HG03066 (cell line): Measurements from ENCODE around the gene CTIF.
A peak's percentile ranks its signal among the peaks of the same experiment; 100 is the strongest.

Experiments used
- ATAC-seq: cut with Tn5 transposase; IDR thresholded peaks from one replicate; pipeline ENCODE4 v1.9.1; 2021; ENCODE audit warnings: low read depth; ENCODE audit not compliant: unreplicated experiment

The CTIF gene

GRCh38 chr18:48824231-48824970, 285.6 kb downstream of the CTIF start:
- ATAC-seq: no peak

- no peak for ATAC-seq
These were observed 286.4 kb downstream of the CTIF start for GRCh38 chr18:48825101-48825745.

- ATAC-seq: no peak
These were observed 287.4 kb downstream of the CTIF start for GRCh38 chr18:48826271-48826670.

DNA sequence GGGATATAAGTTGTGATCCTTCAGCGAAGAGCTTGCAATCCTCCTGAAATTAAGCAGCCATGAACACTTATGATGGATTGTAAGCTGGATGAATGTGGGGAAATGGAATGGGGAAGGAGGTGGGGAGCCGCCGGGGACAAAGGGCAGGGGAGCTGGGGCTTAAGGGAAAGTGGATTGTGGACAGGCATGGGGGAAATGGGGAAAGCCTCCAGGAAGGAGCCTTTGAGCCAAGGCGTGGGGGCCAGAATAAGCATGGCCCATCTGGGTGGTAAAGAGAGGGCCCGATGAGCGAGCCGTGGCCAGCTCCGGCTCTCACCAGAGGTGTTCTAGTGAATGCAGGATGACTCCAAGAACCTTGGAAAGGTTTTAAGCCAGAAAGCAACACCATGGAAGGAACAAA, 288.0 kb downstream of the CTIF start:
- no peak for ATAC-seq

- ATAC-seq: no peak
These were observed 288.7 kb downstream of the CTIF start for GRCh38 chr18:48827291-48828193.

DNA sequence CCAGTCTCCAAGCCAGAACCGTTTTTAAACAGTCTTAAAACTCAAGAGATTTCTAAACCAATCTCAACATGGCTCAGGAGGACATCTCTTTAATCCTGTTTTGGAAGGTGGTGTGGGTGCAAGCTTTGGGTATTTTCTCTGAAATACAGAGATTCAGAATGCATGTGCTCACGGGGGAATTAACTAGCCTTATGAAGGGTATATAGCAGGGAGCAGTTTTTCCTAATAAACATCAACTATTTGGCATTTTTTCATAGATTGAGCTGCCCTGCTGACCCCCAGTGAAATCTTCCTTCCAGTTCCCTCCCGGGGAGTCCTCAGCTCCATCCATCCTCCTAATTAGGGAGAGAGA, 289.3 kb downstream of the CTIF start:
- no peak for ATAC-seq

DNA sequence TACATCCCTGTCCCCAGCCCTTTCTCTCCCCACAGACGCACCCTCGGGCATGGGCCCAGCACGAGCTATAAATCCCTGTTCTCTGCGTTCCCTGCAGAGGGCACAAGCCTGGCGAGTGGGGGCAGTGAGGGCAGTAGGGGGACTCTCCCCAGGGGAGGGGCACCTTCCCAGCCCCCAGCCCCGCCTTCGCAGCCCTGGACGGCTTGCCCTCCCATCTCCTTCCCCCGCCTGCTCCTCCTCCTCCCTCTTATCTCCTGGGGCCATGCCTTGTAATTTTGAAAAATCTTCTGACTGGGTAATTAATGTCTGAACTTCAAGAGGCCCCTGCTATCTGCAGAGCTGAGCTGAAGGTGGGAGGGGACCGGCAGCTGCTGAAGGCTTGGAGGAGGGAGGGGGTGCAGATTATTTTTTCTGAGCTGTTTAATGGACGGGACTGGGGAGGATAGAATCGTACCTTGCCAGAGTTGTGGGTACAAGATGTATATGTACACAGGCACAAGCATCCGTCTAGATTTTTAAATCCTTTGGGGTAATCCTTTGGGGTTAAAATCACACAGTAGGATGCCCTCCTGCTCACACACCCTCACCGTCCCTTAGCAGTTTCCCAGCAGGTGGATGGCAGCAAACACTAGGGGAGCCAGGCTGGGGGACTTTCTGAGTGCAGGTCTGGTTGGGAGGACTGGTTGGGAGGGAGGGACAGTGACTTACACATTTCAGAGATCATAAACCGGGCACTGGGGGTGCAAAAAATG, 290.0 kb downstream of the CTIF start:
- ATAC-seq: no peak

DNA sequence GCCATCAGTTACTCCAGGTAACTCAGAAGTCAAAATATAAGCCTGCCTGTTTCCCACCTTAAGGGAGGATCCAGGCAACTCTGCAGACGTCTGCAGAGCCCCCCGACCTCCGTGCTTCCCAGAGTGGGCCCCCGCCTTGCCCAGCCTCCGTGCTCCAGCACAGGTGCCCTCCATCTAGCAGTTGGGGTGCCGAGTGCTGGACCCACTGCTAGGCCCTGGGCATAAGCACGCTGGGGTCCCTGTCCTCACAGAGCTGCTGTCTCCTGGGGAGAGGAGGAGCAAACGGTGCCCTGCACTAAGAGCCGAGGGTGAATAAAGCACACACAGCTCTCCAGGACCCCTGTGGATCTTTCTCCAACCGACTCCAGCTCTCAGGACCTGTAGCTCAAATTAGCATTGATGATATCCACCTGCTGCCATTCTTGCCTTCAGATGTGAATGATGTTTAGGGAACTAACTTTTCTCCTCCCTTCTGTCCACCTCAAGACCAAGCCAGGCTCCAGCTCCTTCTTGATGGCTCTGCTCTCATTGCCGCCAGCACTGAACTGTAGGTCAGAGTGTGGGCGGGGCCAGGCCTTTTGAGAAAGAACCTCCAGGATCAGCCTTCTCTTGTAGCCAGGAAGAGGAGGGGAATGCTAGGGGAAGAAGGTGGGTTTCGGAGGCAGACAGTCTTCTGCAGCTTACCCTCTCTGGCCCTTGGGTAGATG, 290.8 kb downstream of the CTIF start:
- no peak for ATAC-seq

GRCh38 chr18:48831113-48831759, 292.4 kb downstream of the CTIF start:
- ATAC-seq: no peak

DNA sequence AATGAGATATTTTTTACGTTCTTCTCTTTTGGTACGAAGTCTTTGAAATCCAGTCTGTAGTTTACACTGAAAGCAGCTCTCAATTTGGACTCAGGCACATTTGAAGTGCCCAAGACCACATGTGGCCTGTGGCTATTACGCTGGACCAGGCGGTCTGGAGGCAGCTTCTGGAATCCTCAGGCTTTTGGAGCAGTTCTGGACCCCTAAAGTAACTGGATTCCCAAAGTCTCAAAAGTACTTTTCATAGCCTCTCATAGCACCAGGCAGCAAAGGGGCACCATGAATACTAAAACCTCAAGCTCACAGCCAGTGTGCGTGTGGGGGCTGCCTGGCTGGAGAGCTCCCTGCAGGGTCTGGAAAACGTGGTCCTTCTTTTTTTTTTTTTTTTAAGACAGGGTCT, 293.0 kb downstream of the CTIF start:
- ATAC-seq: no peak

- ATAC-seq: no peak
These were observed 294.3 kb downstream of the CTIF start for GRCh38 chr18:48832938-48833700.

DNA sequence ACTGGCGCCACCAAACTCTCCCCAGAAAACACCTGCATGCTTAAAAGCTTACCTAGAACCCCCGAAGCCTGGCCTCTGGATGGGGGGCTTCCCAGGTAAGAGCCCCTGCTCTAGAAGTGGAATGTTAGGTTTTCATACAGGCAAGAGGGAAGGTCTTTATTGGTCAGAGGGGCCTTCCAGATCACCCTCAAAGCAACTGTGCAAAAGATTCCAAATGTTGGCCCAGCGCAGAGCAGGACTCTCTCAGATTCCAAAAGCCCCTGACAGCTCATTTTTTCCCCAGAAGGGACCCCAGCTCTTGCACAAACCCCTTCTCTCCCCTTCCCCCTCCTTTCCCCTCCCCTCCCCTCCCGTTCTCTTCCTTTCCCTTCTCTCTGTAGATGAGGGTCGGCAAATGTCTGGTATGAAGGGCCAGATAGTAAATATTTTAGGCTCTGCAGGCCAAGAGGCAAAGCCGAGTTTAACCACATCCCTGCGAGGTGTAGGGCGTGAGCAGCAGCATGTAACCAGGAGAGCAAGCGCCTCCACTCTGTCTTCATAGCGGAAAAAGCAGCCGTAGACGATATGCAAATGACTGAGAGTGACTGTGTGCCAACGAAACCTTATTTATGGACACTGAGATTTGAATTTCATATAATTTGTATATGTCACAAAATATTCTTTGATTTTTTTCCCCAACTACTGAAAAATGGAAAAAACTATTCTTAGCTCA, 295.0 kb downstream of the CTIF start:
- ATAC-seq: peak; percentile 79

DNA sequence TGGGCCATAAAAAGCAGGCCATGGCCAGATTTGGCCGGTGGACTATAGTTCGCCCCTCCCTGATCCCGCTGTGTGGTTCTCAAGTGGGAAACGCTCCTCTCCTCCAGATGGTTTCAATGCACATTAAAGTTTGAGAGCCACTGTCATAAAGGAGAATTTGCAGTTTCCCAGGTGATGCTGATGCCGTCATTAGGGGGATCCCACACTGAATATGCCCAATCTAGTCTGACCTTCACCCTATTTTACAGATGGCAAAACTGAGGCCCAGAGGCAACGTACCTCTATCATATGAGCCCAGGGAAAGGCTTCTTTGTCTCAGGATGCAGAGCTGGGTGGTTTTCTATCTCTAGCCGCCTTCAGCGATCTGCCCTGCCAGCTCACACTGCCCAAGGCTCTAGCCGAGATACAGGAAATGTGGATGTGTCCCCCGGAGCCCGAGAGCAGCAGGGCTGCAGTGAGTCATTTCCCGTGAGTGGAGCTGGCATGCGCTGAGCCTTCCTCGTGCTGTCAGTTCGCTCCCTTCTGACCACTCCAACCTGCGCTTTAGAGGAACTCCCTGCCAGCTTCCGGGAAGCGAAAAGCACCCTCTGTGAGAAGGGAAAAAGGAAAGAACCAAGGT, 295.7 kb downstream of the CTIF start:
- peak; percentile 57 for ATAC-seq

- no peak for ATAC-seq
These were observed 296.3 kb downstream of the CTIF start for GRCh38 chr18:48835119-48835518.

DNA sequence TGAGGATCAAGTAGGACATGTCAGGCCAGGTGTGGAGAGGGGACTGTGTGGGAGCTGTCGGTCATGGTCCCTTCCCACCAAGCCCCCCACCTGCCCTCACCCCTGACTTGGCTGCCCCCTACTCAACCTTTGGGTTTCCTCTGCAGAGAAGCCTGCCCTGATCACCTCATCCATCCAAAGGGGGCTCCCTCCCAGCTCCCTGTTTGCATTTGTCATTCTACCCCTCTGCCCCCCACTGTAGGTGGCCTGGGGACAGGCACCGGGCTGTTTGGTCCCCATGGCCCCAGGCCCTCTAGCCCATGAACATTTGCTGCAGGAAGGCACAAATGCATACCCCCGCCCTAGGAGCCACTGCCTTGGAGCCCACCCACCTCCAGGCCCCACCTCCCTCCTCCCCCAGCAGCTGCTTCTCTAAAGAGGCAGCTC, 296.9 kb downstream of the CTIF start:
- no peak for ATAC-seq

- ATAC-seq: no peak
These were observed 297.5 kb downstream of the CTIF start for GRCh38 chr18:48836231-48836805.

- no peak for ATAC-seq
These were observed 298.2 kb downstream of the CTIF start for GRCh38 chr18:48836806-48837615.
